ENCODE measurements around the gene TBC1D24. TPM values are rescaled to one million over a fixed set of nuclear protein-coding genes. Genes with fewer than 3 reads are reported as not detected.

The TBC1D24 gene
- total RNA-seq, 1 donor, result 11.9 TPM

- TF ChIP-seq CTCF (IDR thresholded peaks at IDR 0.05; ENCODE audit: insufficient read depth, low read length), result no peak
- DNase-seq (ENCODE audit: low read depth), result no peak
- no peak overlapping the region for H3K4me3 ChIP-seq (ENCODE audit: low read depth, low read length)
Measured at GRCh38 chr16:2518823-2519710, 44.1 kb downstream of the TBC1D24 start.

- DNase-seq (ENCODE audit: low read depth), result no peak
- no peak for TF ChIP-seq CTCF (IDR thresholded peaks at IDR 0.05; ENCODE audit: insufficient read depth, low read length)
- peak overlapping the region; percentile 41 for H3K4me3 ChIP-seq (ENCODE audit: low read depth, low read length)
Measured at GRCh38 chr16:2519711-2520080, 44.8 kb downstream of the TBC1D24 start.

- DNase-seq (ENCODE audit: low read depth), result peak; percentile 90
- TF ChIP-seq CTCF (IDR thresholded peaks at IDR 0.05; ENCODE audit: insufficient read depth, low read length), result no peak
- peak within 1 kb of the TSS; percentile 82 for H3K4me3 ChIP-seq (ENCODE audit: low read depth, low read length)
Measured at GRCh38 chr16:2520097-2520783, 45.3 kb downstream of the TBC1D24 start, which contains the start of gene AMDHD2. Gene AMDHD2 (plus strand): TSS chr16:2520371. CDS start chr16:2520459, 88 bp downstream.

GRCh38 chr16:2520784-2521531 lies 46.0 kb downstream of the TBC1D24 start:
- no peak for DNase-seq (ENCODE audit: low read depth)
- TF ChIP-seq CTCF (IDR thresholded peaks at IDR 0.05; ENCODE audit: insufficient read depth, low read length), result peak; percentile 19
- H3K4me3 ChIP-seq (ENCODE audit: low read depth, low read length), result peak overlapping the region; percentile 82

GRCh38 chr16:2523801-2524231 lies 48.9 kb downstream of the TBC1D24 start:
- no peak for TF ChIP-seq CTCF (IDR thresholded peaks at IDR 0.05; ENCODE audit: insufficient read depth, low read length)
- H3K4me3 ChIP-seq (ENCODE audit: low read depth, low read length), result no peak overlapping the region
- no peak for DNase-seq (ENCODE audit: low read depth)

GRCh38 chr16:2524339-2524938 lies 49.5 kb downstream of the TBC1D24 start:
- TF ChIP-seq CTCF (IDR thresholded peaks at IDR 0.05; ENCODE audit: insufficient read depth, low read length), result no peak
- no peak for DNase-seq (ENCODE audit: low read depth)

More at GRCh38 chr16:2524339-2524938, 49.5 kb downstream of the TBC1D24 start:
- no peak overlapping the region for H3K4me3 ChIP-seq (ENCODE audit: low read depth, low read length)
